GM12891 (cell line): ENCODE measurements around the gene OPCML.

ENCODE experiments used
- DNase-seq: peaks from one replicate; pipeline ENCODE4 v3.0.0; 2011; ENCODE audit warnings: low spot score; ENCODE audit not compliant: insufficient read length
- FAIRE-seq: peaks from 2 replicates; lab custom pipeline; 2011; peaks lifted over from hg19 to GRCh38; lab: Jason Lieb, UNC
- PAX5 ChIP-seq: IDR thresholded peaks from 2 replicates; pipeline ENCODE4 v1.6.1; 2011; ENCODE audit warnings: low read length, moderate library complexity, mild to moderate bottlenecking; ENCODE audit not compliant: insufficient read depth, severe bottlenecking
- POLR2A ChIP-seq: IDR thresholded peaks from 2 replicates; pipeline ENCODE4 v1.6.1; 2011; ENCODE audit warnings: low read depth, low read length, control low read depth
- POLR2AphosphoS5 ChIP-seq: IDR thresholded peaks from 2 replicates; pipeline ENCODE4 v1.6.1; 2011; ENCODE audit warnings: low read depth, low read length, control low read depth
- POU2F2 ChIP-seq: IDR thresholded peaks from 2 replicates; pipeline ENCODE4 v1.6.1; 2011; ENCODE audit warnings: low read depth, mild to moderate bottlenecking, control low read depth, low read length, moderate library complexity
- SPI1 ChIP-seq: IDR thresholded peaks from 2 replicates; pipeline ENCODE4 v1.6.1; 2011; ENCODE audit warnings: low read depth, low read length, control low read depth
- TAF1 ChIP-seq: IDR thresholded peaks from 2 replicates; pipeline ENCODE4 v1.6.1; 2011; ENCODE audit warnings: low read depth, low read length, control low read depth

OPCML gene

DNA sequence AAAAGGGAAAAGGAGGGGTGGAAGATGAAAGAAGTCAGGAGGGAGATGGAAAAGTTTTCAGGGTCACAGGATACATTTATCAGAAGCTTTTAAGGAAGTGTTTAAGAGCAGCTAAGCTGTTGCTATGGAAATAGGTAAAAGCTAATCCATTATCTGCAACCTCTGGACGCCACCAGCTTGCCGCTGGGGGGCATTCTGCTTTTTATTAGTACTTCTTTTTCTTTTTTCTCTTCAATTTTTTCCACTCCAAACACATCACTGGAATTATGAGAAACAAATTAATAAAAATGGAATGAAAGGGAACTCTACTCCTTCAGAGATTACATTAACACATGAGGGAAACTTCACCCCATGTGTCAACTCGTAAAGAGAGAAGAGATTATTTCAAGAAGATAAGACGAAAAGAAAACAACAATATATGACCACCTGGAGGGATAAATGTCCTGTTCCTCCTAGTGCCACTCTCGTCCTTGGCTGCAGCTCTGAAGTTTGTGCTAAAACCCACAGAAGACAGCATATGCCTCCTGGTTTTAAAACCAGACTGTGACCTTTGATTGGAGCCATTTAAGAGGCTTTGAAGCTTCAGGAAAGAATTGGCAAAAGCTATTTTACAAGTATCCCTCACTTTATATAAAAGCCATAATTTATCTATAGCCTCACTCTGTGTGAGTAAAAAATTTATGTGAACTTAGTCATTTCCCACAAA lies 972.8 kb downstream of the OPCML start:
- DNase-seq (no peak), FAIRE-seq (no peak)
- TF ChIP-seq POLR2AphosphoS5 (no peak), TAF1 (no peak), SPI1 (no peak), POLR2A (no peak), POU2F2 (no peak), PAX5 (no peak)

DNA sequence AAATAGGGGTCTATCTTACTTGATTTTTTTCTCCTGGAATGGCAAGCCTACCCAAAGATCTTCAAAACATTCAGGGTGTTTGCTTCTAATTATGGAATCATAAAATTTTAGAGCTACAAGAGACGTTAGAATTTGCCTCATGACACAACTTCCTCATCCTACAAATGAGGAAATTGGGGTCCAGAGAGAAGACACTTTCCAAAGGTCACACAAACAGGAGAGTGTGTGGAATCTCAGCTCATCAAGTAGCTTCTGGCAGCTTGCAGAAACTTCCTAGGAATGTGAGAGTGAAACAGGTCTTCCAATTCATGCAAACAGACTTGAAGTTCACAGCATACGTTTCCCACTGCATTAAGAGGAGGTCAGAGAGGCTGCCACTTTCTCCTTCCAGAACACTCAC lies 976.0 kb downstream of the OPCML start:
- TF ChIP-seq POU2F2, result no peak
- no peak for TF ChIP-seq PAX5
- no peak for TF ChIP-seq TAF1
- no peak for TF ChIP-seq POLR2AphosphoS5
- TF ChIP-seq POLR2A, result no peak
- no peak for TF ChIP-seq SPI1
- no peak for DNase-seq
- no peak for FAIRE-seq

GRCh38 chr11:132555617-132556016 lies 976.7 kb downstream of the OPCML start:
- FAIRE-seq, result no peak
- no peak for TF ChIP-seq TAF1
- TF ChIP-seq PAX5, result no peak
- no peak for TF ChIP-seq POU2F2
- no peak for TF ChIP-seq SPI1
- TF ChIP-seq POLR2A, result no peak
- no peak for TF ChIP-seq POLR2AphosphoS5
- DNase-seq, result no peak

- DNase-seq (no peak), FAIRE-seq (no peak)
- TF ChIP-seq POLR2AphosphoS5 (no peak), SPI1 (no peak)
Observed at GRCh38 chr11:132551016-132551415, 981.3 kb downstream of the OPCML start.

- DNase-seq, result no peak
- no peak for TF ChIP-seq POLR2AphosphoS5
- TF ChIP-seq SPI1, result no peak
- FAIRE-seq, result no peak
Observed at GRCh38 chr11:132549561-132549960, 982.7 kb downstream of the OPCML start.

GRCh38 chr11:132549001-132549400 lies 983.3 kb downstream of the OPCML start:
- TF ChIP-seq POU2F2, result no peak
- TF ChIP-seq POLR2AphosphoS5, result no peak
- no peak for TF ChIP-seq POLR2A
- TF ChIP-seq SPI1, result no peak
- TF ChIP-seq TAF1, result no peak
- no peak for TF ChIP-seq PAX5
- FAIRE-seq (no peak), DNase-seq (no peak)

DNA sequence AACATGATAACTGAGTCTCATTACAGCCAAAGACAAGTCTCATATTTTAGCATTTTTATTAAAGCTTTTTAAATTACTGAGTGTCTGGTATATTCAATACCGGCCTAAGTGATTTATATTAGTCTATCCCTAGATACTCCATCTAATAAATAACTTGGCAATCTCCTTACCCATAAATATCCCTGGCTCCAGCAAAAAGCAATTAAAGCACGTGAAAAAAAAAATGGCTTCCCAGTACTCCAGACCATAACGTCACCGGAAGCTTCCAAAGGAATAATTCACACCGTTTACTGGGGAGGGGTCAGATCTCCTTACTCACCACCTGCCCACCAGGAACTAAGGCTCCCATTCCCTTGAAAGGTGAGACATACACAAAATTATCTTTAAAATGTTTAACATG lies 988.3 kb downstream of the OPCML start:
- TF ChIP-seq SPI1, result no peak
- TF ChIP-seq PAX5, result no peak
- TF ChIP-seq POU2F2, result no peak
- no peak for TF ChIP-seq TAF1
- no peak for TF ChIP-seq POLR2A
- no peak for TF ChIP-seq POLR2AphosphoS5
- DNase-seq (no peak), FAIRE-seq (no peak)

- DNase-seq, result no peak
- TF ChIP-seq POU2F2 (no peak), POLR2AphosphoS5 (no peak), SPI1 (0 out of 2 replicates have a peak, but pooled peaks have one; percentile 8)
- no peak for FAIRE-seq
Observed at GRCh38 chr11:132541794-132542193, 990.5 kb downstream of the OPCML start.

- FAIRE-seq (no peak), DNase-seq (no peak)
- TF ChIP-seq POU2F2 (no peak), PAX5 (no peak), POLR2A (no peak)
Observed at GRCh38 chr11:132540581-132540980, 991.7 kb downstream of the OPCML start.

GRCh38 chr11:132539590-132540368 lies 992.5 kb downstream of the OPCML start:
- no peak for TF ChIP-seq SPI1
- TF ChIP-seq POU2F2, result no peak
- TF ChIP-seq POLR2A, result no peak
- no peak for TF ChIP-seq PAX5
- no peak for FAIRE-seq
- no peak for DNase-seq

GRCh38 chr11:132538642-132539041 lies 993.7 kb downstream of the OPCML start:
- TF ChIP-seq POLR2AphosphoS5 (no peak), PAX5 (no peak), POU2F2 (no peak), SPI1 (no peak), POLR2A (no peak), TAF1 (no peak)
- no peak for FAIRE-seq
- no peak for DNase-seq
